ENCODE measurements around the gene DDAH1.

DNA sequence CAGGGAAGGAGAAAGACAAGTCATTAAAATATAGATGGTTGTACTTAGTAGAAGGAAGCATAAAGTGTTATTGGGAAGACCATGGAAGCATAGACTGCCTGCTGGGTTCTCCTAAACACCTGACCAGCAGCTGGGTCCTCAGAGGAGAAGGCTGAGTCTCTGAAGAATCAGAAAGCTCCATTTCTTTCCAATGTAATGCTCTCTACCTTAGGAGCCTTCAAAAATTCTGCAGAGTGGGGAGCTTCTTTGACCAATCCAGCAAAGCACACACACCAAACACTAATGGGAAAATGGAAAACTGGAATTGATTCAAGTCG, 167.5 kb downstream of the DDAH1 start:
- TF ChIP-seq, protein P1, sequence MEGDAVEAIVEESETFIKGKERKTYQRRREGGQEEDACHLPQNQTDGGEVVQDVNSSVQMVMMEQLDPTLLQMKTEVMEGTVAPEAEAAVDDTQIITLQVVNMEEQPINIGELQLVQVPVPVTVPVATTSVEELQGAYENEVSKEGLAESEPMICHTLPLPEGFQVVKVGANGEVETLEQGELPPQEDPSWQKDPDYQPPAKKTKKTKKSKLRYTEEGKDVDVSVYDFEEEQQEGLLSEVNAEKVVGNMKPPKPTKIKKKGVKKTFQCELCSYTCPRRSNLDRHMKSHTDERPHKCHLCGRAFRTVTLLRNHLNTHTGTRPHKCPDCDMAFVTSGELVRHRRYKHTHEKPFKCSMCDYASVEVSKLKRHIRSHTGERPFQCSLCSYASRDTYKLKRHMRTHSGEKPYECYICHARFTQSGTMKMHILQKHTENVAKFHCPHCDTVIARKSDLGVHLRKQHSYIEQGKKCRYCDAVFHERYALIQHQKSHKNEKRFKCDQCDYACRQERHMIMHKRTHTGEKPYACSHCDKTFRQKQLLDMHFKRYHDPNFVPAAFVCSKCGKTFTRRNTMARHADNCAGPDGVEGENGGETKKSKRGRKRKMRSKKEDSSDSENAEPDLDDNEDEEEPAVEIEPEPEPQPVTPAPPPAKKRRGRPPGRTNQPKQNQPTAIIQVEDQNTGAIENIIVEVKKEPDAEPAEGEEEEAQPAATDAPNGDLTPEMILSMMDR (IDR thresholded peaks at IDR 0.05), result no peak
- TF ChIP-seq POLR2A (IDR thresholded peaks at IDR 0.05), result no peak

Measured in body of pancreas (tissue), 4 donors.